ENCODE results near the gene EPOP.
"Not testable (repeated sequence)": the region's sequence is repeated elsewhere in the genome, so short reads cannot be mapped to it uniquely, and the experiment has no call there.

The EPOP gene

DNA sequence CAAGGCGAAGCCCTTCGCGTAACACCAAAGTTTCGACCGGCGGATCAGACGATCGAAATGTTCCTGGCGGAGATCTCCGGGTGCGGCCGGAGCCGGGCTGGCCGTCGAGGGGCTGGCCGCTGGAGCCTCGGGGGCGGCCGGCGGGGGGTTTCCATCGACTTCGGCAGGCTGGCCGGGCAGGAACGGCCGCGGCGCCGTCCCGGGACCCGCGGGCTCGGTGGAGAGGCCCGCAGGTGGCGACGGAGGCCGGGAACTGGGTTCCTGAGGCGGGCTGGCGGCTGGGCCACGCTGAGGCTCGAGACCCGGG, 1.1 kb downstream of the EPOP start:
- DNase-seq: no peak

DNA sequence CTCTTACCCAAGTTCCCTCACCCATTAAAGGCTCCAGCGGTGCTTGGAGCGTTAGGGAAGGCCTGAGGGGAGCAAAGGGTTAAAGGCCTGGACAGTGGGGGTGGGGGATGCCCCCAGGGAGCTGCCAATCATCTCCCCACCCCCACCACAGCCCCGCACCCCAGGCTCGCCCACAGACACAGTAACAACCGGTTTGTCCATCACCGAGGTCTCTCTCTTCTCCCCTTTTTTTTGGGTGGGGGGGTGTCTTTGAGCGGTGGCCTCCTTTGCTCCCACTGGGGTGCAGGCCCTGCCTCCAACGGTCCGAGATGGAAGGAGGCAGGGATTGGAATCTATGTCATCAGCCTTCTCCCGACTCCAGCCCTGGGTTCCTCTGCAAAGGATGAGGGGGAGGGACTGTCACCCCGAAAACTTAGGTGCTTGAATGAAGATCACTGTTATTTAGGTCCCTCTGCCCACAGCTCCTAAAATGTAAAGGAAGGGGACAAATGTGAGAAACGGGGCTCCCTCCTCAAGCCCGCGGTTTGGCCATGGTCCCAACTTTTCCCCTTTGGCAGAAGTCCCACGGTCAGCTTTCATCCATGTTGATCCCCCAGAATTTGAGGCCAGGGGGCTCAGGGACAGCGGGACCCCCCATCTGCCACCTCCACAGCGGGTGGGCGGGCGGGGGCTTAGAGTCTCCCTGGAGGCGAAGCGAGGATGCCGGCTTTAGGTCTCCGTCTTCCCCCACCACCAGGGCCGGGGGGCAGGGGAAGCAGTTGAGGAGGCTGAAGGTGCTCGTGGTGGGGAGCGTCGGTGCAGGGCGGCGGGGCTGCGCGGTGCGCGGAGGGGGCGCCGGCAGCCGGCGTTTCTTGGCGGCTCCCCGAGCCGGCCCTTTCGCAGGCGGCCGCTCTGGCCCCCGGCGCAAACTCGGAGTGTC, 1.7 kb downstream of the EPOP start:
- DNase-seq: peak; percentile 38 to 39

- peak in 1 of 2 experiments; percentile 28 for DNase-seq
Observed at GRCh38 chr17:38671939-38672720, 2.6 kb downstream of the EPOP start.

DNA sequence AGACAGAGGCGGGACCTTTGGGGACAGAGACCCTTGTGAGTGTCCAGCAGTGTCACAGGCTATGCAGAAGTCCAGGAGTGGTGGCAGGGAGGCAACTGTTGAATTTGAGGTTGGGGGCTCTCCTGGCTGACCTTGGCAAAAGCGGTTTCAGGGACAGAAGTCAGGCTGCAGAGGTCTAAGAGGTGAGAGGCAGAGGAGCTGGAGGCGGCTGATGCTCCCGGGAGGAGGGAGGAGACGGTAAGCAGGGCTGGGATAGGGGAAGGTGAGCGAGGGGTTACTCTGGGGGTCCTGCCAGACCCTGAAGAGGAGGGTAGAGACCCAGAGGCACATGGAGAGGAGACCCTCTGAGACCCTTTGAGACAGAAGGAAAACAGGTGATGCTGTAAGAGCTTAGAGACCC, 5.2 kb downstream of the EPOP start:
- no peak for DNase-seq

GRCh38 chr17:38667787-38668122, 7.0 kb downstream of the EPOP start:
- no peak for DNase-seq

GRCh38 chr17:38667099-38667786, 7.5 kb downstream of the EPOP start:
- peak; percentile 76 to 77 for DNase-seq

DNA sequence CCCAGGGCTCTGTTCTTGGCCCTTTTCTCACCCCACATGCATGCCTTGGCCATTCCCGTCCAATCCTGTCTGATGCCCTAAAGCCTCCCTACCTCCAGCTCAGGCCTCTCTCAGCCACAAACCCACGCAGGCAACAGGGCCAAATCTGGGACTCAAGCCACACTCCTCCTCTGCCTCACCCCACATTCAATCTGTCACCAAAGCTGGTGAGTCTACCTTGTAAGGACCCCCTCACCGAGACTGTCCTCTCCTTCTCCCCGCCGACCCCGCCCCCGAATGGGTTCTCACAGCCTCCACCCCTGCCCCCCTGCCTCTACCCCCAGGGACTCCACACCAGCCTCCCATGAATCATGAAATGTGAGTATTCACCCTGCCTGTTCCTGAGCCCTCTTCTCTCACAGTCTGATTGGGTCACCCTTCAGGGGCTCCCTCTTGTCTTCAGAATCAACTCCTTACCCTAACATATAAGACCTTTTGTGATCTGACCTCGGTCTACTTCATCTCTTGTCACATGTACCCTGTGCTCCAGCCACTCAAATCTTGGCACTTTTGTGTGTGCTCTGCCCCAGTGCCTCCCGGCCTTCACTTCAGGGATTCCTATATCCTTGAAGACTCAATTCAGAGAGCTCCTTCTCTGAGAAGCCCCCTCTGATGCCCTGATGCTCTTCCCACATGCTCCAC, 10.7 kb downstream of the EPOP start:
- no peak for DNase-seq

- DNase-seq: peak; percentile 65 to 70
Observed at GRCh38 chr17:38663125-38663751, 11.5 kb downstream of the EPOP start.

DNA sequence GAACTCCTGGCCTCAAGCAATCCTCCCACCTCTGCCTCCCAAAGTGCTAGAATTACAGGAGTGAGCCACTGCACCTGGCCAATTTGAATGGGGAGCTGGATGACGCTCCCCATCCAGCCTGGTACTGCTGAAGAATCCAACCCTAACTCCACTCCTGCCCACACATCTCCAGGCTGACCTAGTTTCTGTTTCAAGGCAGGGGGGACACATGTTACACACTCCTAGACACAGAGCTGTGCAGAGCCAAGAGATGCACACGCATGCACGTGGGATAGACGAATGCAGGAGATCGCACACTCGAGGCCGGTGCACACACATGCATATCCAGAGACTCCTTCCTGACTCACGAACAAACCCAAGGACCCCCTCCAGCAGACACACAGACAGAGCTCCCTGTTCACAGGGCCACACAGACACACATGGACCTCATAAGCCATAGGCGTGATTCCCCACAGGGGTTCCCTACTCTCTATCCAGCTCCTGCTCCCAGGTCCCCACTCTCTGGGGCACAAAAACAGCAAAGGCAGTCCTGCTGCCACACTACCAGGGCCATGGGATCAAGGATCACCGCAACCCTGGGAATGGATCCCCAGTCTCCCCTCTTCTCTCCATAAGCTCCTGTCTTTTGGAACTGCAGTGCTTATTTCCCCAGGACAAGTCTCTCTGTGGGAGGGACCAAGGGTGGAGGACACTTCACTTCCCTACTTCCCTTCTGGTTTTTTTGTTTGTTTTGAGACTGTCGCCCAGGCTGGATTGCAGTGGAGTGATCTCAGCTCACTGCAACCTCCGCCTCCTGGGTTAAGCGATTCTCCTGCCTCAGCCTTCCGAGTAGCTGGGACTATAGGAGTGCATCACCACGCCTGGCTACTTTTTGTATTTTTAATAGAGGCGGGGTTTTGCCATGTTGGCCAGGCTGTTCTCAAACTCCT, 14.4 kb downstream of the EPOP start:
- no peak for DNase-seq

DNA sequence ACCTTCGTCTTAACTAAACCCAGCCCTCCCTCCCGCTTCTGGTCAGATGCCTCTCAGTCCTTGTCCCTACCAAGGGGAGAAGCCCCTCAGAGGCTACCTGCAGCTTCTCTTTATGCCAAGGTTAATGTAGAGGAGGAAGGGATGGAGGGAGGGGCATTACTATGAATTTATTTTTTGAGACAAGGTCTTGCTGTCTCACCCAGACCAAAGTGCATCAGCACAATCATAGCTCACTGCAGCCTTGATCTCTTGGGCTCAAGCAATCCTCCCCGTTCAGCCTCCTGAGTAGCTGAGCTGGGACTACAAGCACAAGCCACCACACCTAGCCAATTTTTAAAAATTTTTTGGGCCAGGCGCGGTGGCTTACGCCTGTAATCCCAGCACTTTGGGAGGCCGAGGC, 15.3 kb downstream of the EPOP start:
- no peak for DNase-seq

- DNase-seq: no peak
Observed at GRCh38 chr17:38658741-38659345, 15.9 kb downstream of the EPOP start.

DNA sequence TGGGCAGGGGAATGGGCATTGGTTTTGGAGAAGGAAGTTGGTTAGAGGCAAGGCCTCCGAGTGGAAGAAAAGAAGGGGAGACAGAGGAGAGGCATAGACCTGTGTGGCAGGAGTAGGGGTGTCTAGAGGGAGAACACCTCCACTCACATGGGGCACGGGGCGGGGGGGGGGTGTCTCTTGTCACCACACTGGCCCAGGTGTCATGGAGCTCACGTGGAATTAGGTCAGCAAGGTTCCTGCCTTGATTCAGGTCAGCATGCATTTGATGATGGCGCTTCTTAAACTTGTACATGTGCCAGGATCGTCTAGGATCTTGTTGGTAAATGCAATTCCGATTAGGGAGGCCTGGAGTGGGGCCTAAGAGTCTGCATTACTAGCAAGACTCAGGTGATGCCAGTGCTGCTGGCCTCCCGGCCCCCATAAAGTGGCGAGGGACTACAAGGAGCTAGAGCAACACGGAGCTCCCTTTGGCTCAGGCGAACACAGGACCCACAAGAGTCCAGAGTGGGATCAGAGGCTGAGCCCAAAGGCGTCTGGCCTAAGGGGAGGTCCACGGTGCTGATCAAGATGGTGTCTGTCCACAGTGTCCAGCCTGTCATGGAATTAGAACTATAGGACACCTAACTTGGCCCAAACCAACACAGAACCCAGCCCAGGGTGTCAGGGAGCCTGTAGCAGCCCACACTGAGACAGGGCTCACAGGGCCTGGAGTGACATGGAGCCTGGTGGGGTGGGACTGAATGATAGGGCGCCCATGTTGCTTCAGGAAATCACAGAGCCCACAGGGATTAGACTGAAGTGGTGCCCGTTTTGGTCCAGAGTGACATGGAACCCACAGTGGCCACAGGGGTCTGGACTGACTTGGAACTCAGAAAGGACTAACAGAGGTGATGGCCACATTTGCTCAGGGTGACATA, 16.7 kb downstream of the EPOP start:
- no peak for DNase-seq

DNA sequence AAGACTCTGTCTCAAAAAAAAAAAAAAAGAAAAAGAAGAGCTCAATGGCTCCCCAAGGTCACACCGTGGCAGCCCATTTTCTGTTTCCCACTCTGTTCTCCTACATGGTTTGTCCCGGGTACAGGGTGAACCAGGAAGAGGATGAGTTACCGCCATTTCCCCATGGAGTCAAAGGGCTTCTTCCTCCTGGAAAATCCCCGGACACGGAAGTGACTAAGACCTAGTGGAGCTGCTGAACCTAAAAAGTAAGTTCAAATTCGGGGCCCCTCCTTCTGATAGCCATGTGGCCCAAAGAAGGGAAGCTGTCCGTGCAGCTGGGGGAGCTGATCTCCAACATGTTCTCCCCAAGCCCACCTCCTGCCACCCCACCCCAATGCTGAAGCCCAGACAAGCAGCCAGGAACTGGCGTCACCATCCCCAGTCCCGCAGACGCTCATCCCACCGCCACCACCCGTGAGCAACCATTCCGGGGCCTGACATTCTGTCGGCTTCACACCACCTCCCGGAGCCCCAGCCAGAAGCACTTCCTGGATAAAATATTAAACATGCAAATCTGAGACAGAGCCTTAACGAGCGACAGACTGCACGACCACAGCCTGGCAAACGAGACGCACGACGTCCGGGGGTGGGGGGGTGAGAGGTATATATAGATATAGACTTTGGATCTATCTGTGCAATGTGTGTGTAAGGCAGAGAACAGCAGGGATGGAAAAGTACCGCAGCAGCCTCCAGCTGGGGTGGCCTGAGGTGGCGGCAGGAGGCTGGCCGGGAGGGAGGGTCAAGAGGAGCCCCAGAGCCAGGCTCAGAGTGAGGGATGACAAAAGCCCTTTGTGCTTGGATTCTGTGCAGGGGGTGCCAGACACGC, 17.6 kb downstream of the EPOP start:
- DNase-seq: no peak

DNA sequence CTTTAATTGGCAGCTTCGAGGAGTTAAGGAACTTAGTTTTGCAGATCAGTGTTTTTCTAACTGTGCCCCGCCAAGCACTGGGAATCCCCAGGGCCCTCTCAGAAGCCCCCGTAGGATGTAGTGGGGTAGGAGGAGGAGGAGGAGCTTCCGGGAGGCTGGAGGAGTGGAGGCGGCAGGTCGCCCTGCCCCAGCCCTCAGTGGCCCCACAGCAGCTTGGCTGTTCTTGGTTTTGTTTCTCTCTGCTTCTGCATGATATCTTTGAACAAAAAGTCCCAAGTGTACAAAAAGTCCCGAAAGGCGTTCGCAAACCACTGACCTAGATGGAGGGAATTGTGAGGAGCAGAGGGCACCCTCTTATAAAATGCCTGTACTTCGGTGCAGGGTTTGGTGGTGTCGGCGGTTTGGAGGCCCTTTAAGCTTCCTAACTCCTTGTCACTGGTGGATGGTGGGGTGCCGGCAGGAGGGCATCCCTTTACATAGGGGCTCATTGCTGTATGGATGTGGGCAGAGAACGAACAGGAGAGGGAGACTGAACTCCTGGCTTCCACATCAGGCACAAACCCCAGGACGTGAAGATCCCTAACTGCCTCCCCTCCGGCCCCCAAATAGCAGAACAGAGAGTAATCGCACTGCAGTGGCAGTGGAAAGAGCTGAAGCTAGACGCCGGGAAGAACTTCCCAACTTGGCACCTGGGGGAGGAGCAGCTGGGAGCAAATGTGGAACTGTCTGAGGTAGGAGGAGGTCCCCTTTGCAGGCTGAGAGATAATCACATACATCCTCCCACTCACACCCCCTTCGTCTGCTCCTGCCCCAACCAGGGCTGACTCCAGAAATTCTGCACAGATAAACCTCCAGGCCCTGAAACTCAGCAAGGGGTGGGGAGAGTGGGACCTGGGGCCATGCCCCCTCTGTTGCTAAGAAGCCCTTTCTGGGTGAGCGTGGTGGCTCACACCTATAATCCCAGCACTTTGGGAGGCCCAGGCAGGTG, 20.1 kb downstream of the EPOP start:
- no peak for DNase-seq

GRCh38 chr17:38653679-38654078, 21.1 kb downstream of the EPOP start:
- DNase-seq: no peak

GRCh38 chr17:38653230-38653629, 21.5 kb downstream of the EPOP start:
- DNase-seq: no peak

DNA sequence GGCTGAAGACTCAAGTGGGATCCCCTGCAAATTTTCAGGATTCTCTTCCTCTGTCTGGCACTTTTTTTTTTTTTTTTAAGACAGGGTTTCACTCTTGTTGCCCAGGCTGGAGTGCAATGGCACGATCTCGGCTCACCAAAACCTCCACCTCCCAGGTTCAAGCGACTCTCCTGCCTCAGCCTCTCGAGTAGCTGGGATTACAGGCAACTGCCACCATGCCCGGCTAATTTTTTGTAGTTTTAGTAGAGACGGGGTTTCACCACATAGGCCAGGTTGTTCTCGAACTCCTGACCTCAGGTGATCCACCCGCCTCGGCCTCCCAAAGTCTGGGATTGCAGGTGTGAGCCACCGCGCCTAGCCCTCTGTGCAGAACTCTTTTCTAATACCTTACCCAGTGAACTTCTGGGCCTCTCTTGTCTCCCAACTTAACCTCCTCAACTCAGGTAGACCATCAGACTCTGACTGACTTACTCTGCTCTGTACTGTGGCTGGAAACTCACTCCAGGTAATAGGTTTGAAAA, 24.0 kb downstream of the EPOP start:
- not testable (repeated sequence) for DNase-seq
